ENCODE data around the gene DAGLB.

- TF ChIP-seq CTCF (IDR thresholded peaks at IDR 0.05; ENCODE audit: low read depth, low read length, poor library complexity, severe bottlenecking) (no peak), EZH2phosphoT487 (IDR thresholded peaks at IDR 0.05; ENCODE audit: borderline replicate concordance, low read length) (no peak)
Observed at GRCh38 chr7:6409944-6410693, 37.6 kb downstream of the DAGLB start.
